ENCODE results near the gene WDR83. TPM values are rescaled to one million over a fixed set of nuclear protein-coding genes. Genes with fewer than 3 reads are reported as not detected.

Gene WDR83
- total and polyA plus RNA-seq, 2 experiments from 2014 or later = 9.1 to 19.5 TPM

DNA sequence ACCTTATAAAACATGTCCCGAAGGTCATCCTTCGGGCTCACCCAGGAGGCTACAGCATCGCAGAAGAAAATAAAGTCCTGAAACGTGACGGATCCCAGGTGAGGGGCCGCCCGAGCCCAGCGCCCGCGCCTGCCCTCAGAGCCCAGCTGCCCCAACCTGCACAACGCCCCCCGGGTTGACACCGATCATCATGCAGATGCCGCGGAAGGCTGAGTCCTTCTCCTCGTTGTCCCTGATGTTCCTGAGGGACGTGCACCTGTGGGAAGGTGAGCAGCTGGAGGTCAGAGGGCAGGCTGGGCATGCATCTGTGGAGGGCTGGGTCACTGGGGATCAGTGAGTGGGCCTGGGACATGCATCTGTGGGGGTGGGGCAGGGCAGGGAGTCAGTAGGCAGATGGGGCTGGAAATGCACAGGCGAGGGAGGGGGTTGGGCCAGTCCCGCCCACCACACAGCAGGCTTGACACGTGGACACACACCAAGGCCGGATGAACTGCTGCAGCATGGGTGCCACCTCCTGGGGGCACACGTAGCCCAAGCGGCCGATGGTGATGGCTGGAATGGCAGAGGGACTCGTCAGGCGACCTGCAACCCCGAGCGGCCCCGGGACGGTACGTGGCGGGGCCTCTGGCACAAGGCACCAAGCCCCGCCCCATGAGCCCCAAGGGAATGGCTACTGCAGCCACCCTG, 35.1 kb downstream of the WDR83 start:
- H3K4me2 ChIP-seq = no peak overlapping the region
- no peak overlapping the region for H3K4me3 ChIP-seq
- peak; percentile 13 for DNase-seq (ENCODE audit: low spot score)
- H3K9me3 ChIP-seq (ENCODE audit: low read depth) = no peaks in the 10 kb centered on the region
- H3K36me3 ChIP-seq (replicated peaks; ENCODE audit: insufficient read depth, low read depth) = no peaks in the 10 kb centered on the region
- H3K27ac ChIP-seq = no peak overlapping the region
- no peaks in the 10 kb centered on the region for H3K27me3 ChIP-seq
- no peaks in the 10 kb centered on the region for H3K4me1 ChIP-seq (ENCODE audit: insufficient read depth)
- no peak overlapping the region for H2AFZ ChIP-seq
- H4K20me1 ChIP-seq (ENCODE audit: insufficient read depth, poor library complexity, severe bottlenecking) = no peaks in the 10 kb centered on the region
- TF ChIP-seq, protein P1, sequence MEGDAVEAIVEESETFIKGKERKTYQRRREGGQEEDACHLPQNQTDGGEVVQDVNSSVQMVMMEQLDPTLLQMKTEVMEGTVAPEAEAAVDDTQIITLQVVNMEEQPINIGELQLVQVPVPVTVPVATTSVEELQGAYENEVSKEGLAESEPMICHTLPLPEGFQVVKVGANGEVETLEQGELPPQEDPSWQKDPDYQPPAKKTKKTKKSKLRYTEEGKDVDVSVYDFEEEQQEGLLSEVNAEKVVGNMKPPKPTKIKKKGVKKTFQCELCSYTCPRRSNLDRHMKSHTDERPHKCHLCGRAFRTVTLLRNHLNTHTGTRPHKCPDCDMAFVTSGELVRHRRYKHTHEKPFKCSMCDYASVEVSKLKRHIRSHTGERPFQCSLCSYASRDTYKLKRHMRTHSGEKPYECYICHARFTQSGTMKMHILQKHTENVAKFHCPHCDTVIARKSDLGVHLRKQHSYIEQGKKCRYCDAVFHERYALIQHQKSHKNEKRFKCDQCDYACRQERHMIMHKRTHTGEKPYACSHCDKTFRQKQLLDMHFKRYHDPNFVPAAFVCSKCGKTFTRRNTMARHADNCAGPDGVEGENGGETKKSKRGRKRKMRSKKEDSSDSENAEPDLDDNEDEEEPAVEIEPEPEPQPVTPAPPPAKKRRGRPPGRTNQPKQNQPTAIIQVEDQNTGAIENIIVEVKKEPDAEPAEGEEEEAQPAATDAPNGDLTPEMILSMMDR (IDR thresholded peaks at IDR 0.05; ENCODE audit: poor library complexity) = no peak
- no peak for TF ChIP-seq EZH2 (IDR thresholded peaks at IDR 0.05; ENCODE audit: borderline replicate concordance)
- TF ChIP-seq EZH2phosphoT487 (IDR thresholded peaks at IDR 0.05; ENCODE audit: low read depth, severe bottlenecking, unreplicated experiment) = no peak
- no peaks in the 10 kb centered on the region for H3K79me2 ChIP-seq
- no peaks in the 10 kb centered on the region for H3K9me2 ChIP-seq (replicated peaks; ENCODE audit: insufficient read depth)
- WGBS (ENCODE audit: low lambda C conversion rate, missing lambda C conversion rate) = 96% methylated on average over 32 of the region's 33 CpGs

DNA sequence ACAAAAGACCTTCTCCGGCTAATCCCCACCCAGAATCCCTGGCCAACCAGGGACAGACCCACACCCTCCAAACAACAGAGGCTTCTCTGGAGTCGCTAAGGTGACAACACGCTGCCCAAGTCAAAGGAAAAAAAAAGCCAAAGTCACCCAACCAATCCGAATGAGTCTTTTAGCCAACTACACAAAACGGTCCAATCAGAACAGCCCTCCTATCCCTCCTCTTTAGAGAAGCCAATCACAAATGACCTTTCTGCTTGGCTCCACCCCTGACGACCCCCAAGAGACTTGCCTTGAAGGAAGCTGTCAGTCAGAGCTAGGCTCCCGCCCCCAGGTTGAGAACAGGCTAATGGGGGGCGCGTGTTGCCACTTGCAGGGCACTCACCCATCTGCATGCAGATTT, 36.4 kb downstream of the WDR83 start:
- Histone ChIP-seq H3K27me3 (no peaks in the 10 kb centered on the region), H3K4me3 (no peak overlapping the region), H3K9me2 (replicated peaks; ENCODE audit: insufficient read depth) (no peaks in the 10 kb centered on the region), H2AFZ (no peak overlapping the region), H3K36me3 (replicated peaks; ENCODE audit: insufficient read depth, low read depth) (no peaks in the 10 kb centered on the region), H4K20me1 (ENCODE audit: insufficient read depth, poor library complexity, severe bottlenecking) (no peaks in the 10 kb centered on the region), H3K9me3 (ENCODE audit: low read depth) (no peaks in the 10 kb centered on the region), H3K79me2 (peaks cover under 1% of the 10 kb centered on the region), H3K4me1 (ENCODE audit: insufficient read depth) (no peaks in the 10 kb centered on the region), H3K4me2 (no peak overlapping the region), H3K27ac (no peak overlapping the region)
- TF ChIP-seq, protein P1 (IDR thresholded peaks at IDR 0.05; ENCODE audit: poor library complexity) = no peak
- TF ChIP-seq EZH2phosphoT487 (IDR thresholded peaks at IDR 0.05; ENCODE audit: low read depth, severe bottlenecking, unreplicated experiment) = no peak
- no peak for TF ChIP-seq EZH2 (IDR thresholded peaks at IDR 0.05; ENCODE audit: borderline replicate concordance)
- DNase-seq (ENCODE audit: low spot score) = peak; percentile 18
- 82% methylated on average over 9 of the region's 9 CpGs for WGBS (ENCODE audit: low lambda C conversion rate, missing lambda C conversion rate)

DNA sequence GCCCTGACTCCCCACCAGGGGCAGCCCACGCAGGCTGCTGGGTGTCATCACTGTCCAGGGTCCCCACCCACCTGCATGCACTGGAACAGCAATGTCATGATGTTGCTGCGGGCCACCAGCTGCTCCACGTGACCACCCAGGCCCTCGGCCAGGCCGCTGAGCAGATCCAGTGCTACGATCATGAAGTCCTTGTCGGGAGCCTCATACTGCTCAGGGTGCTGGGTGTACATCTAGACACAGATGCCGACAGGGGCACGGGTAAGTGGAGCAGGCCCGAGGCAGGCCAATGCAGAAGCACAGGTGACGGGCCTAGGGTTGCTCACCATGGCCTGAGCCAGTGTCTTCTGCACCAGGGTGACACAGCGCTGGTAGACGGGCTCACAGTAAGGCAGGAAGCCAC, 38.6 kb downstream of the WDR83 start:
- 96% methylated on average over 13 of the region's 13 CpGs for WGBS (ENCODE audit: low lambda C conversion rate, missing lambda C conversion rate)
- H3K79me2 ChIP-seq = peaks cover 5% of the 10 kb centered on the region
- H3K9me3 ChIP-seq (ENCODE audit: low read depth) = no peaks in the 10 kb centered on the region
- no peaks in the 10 kb centered on the region for H3K36me3 ChIP-seq (replicated peaks; ENCODE audit: insufficient read depth, low read depth)
- no peaks in the 10 kb centered on the region for H3K4me1 ChIP-seq (ENCODE audit: insufficient read depth)
- H4K20me1 ChIP-seq (ENCODE audit: insufficient read depth, poor library complexity, severe bottlenecking) = no peaks in the 10 kb centered on the region
- DNase-seq (ENCODE audit: low spot score) = no peak
- H3K9me2 ChIP-seq (replicated peaks; ENCODE audit: insufficient read depth) = no peaks in the 10 kb centered on the region
- H2AFZ ChIP-seq = no peak overlapping the region
- H3K27me3 ChIP-seq = no peaks in the 10 kb centered on the region
- no peak overlapping the region for H3K27ac ChIP-seq
- no peak overlapping the region for H3K4me2 ChIP-seq
- no peak overlapping the region for H3K4me3 ChIP-seq
- TF ChIP-seq, protein P1 (IDR thresholded peaks at IDR 0.05; ENCODE audit: poor library complexity) = no peak
- TF ChIP-seq EZH2phosphoT487 (IDR thresholded peaks at IDR 0.05; ENCODE audit: low read depth, severe bottlenecking, unreplicated experiment) (no peak), EZH2 (IDR thresholded peaks at IDR 0.05; ENCODE audit: borderline replicate concordance) (no peak)

All from hepatocyte (in vitro differentiated cells).